Fibroblast of pulmonary artery (primary cell): Measurements from ENCODE around the gene ASAP3.
A peak's percentile ranks its signal among the peaks of the same experiment; 100 is the strongest.

Experiments used
- DNase-seq: peaks from one replicate; pipeline ENCODE4 v3.0.0-alpha.2; 2010; ENCODE audit warnings: low read depth
- H3K4me3 ChIP-seq: replicated peaks from 2 replicates; pipeline ENCODE4 v1.5.1; 2011; ENCODE audit warnings: low read depth, mild to moderate bottlenecking, control low read depth, low read length, moderate library complexity
- TF ChIP-seq, protein P1 (sequence below): IDR thresholded peaks from 2 replicates; pipeline ENCODE4 v1.5.1; 2011; ENCODE audit warnings: mild to moderate bottlenecking, control low read depth, low read length, inconsistent platforms; ENCODE audit errors: missing control alignments

Gene ASAP3

DNA sequence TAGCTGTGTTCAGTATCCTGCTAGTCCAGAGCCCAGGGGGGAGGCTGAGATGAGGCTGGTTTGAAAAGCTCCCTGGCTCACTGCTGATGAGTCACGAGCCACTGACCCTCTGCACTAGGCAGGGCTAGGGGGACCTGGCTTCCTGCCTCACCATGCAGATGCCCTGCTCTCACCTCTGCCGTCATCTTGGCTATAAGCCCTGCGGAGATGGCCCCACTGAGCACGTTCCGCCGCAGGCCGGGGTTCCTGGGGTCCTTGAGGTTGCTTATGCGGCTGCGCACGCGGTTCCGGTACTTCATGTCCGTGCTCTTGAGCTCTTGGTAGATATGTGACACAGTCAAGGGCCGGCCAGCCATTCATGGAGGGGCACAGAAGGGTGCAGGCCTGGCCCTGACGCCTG lies 90.3 kb downstream of the ASAP3 start:
- H3K4me3 ChIP-seq: peak overlapping the region; percentile 4
- peak; percentile 80 for DNase-seq
- TF ChIP-seq, protein P1, sequence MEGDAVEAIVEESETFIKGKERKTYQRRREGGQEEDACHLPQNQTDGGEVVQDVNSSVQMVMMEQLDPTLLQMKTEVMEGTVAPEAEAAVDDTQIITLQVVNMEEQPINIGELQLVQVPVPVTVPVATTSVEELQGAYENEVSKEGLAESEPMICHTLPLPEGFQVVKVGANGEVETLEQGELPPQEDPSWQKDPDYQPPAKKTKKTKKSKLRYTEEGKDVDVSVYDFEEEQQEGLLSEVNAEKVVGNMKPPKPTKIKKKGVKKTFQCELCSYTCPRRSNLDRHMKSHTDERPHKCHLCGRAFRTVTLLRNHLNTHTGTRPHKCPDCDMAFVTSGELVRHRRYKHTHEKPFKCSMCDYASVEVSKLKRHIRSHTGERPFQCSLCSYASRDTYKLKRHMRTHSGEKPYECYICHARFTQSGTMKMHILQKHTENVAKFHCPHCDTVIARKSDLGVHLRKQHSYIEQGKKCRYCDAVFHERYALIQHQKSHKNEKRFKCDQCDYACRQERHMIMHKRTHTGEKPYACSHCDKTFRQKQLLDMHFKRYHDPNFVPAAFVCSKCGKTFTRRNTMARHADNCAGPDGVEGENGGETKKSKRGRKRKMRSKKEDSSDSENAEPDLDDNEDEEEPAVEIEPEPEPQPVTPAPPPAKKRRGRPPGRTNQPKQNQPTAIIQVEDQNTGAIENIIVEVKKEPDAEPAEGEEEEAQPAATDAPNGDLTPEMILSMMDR: no peak

DNA sequence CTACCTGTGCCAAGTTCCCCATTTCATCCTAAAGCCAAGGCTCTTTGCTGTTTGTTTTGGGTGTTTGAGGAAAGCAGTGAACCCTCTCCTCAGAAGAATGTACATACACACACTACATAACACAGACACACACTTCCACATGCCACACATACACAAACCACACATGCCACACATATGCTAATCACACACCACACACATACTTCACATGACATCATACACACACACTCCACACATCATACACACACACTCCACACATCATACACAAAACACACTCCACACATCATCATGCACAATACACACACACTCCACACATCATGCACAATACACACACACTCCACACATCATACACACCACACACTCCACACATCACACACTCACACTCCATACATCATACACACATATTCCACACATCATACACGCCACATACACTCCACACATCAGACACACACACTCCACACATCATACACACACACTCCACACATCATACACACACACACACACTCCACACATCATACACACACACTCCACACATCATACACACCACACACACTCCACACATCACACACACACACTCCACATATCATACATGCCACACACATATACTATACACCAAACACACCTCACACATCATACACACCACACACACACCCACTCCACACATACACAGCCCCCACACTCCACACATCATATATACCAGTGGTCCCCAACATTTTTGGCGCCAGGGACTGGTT lies 91.7 kb downstream of the ASAP3 start:
- no peak overlapping the region for H3K4me3 ChIP-seq
- TF ChIP-seq, protein P1: no peak
- no peak for DNase-seq

DNA sequence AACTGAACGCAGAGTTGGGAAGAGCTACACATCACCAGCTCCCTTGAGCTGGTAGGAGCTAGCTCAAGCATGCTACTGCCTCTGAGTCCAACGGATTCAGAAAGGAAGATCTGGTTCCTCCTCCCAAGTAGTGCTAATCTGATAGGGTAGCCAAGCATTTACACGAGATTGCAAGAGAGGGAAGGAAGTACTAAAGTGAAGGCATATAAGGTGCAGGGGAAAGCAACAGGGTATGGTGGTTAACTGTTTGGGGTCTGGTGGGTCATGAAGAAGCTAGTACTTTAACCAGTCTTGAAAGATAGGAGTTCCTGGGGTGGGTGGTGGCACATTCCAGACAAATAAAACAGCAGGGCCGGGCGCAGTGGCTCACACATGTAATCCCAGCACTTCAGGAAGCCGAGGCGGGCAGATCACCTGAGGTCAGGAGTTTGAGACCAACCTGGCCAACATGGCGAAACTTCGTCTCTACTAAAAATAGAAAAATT lies 94.1 kb downstream of the ASAP3 start:
- TF ChIP-seq, protein P1: no peak
- DNase-seq: no peak
- no peak overlapping the region for H3K4me3 ChIP-seq

DNA sequence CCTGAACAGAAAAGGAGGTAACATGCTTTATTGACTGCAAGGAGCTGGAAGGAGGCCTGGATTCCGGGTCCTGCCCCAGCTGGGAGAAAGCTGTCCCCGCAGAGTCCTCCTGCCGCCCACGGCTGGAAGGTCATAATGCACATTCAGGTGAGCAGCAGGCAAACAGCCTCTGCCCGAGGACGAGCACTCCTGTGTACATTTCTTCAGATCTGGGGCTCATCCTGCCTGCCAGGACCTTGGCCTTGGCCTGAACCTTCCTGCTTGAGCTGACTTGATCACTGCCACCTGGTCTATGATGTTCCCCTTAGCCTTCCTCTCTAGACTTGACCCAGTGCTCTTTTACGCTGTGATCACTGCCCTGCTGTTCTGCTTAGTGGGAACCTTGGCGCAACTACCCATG lies 96.5 kb downstream of the ASAP3 start:
- TF ChIP-seq, protein P1: no peak
- no peak for DNase-seq
- no peak overlapping the region for H3K4me3 ChIP-seq

DNA sequence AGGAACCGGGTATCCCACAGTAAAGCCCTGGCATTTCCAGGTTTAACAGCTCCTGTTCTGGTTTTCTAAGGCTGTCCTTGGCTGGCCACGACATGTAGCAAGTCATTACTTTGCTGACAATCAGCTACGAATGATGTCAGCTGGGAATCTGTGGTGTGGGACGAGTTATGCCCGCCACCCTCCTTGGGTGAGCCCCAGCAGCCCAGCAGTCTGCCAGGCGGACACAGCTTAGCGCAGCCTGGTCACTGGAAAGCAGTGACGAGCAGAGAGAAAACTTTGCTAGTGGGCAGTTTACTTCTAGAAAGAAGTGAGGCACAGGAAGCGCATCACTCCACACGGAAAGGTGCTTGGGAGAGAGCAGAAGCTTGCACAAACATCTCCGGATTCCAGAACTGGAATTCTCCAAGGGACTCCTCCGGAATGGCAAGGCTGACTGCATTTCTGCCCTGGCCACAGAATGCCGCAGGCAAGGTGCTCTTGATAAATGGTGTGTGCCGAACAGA lies 98.8 kb downstream of the ASAP3 start:
- TF ChIP-seq, protein P1: no peak
- no peak overlapping the region for H3K4me3 ChIP-seq
- DNase-seq: peak; percentile 65

DNA sequence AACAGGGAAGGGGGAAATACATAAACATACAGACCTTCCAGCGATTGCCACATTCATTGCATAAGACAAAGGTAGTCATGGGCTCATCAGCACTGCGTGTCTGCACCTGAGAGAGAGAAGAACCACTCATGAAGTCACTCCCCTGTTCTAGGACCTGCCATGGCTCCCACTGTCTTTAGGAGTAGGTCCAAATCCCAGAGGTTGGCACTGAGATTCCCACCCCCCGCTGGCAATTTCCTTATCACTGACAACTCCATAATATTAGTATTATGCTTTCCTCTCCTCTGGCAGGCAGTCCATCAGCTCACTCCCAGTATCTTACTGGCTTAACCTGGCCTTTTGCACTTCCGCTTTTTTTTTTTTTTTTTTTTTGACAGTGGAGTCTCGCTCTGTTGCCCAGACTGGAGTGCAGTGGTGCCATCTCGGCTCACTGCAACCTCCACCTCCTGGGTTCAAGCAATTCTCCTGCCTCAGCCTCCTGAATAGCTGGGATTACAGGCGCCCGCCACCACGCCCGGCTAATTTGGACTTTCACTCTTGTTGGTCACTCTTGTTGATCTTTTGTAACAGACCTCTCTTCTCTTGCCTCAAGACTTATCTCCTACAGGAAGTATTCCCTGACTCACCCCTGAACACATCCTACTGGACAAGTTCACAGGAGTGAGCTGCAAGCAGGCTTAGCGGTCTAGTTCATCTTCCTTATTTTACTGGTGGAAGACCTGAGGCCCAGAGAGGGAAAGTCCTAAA lies 99.5 kb downstream of the ASAP3 start:
- TF ChIP-seq, protein P1: no peak
- H3K4me3 ChIP-seq: no peak overlapping the region
- DNase-seq: peak; percentile 84
